ENCODE results near the gene DDX1. TPM values are rescaled to one million over a fixed set of nuclear protein-coding genes. Genes with fewer than 3 reads are reported as not detected.

DDX1 gene
- polyA plus RNA-seq, 3 donors, result 14.1 to 35.4 (median 30.1) TPM

GRCh38 chr2:15670981-15671380 is 79.3 kb downstream of the DDX1 start:
- no peak overlapping the region for H3K4me2 ChIP-seq (replicated peaks; ENCODE audit: extremely low read depth, low read length, poor library complexity, severe bottlenecking)
- no peaks in the 10 kb centered on the region for H3K4me1 Mint-ChIP-seq
- H3K9ac ChIP-seq (ENCODE audit: insufficient read depth, low read length, poor library complexity, severe bottlenecking), result no peak overlapping the region
- no peak overlapping the region for H3K4me3 ChIP-seq (replicated peaks in 1 of 3; ENCODE audit: low read depth in 2 of 3, low read length in 3 of 3)
- no peak overlapping the region for H3K27ac ChIP-seq (ENCODE audit: low read depth in 1 of 2, low read length in 2 of 2)
- H3K27me3 Mint-ChIP-seq (ENCODE audit: low read depth in 3 of 3), result peaks cover 0 to 7% (median 2%) of the 10 kb centered on the region in 3 donors
- WGBS (ENCODE audit: insufficient coverage), result 80% methylated on average over 1 of the region's 2 CpGs
- H2AFZ ChIP-seq (ENCODE audit: insufficient read depth, low read depth, low read length, poor library complexity, severe bottlenecking), result no peak overlapping the region
- H3K79me2 ChIP-seq (ENCODE audit: insufficient read depth, low read length), result no peaks in the 10 kb centered on the region
- no peak overlapping the region for H3K27ac Mint-ChIP-seq
- DNase-seq, result no peak
- peaks cover 0 to 2% (median 0%) of the 10 kb centered on the region in 7 donors for H3K9me3 Mint-ChIP-seq
- H3K36me3 ChIP-seq (replicated peaks in 1 of 2; ENCODE audit: control insufficient read depth in 1 of 2, insufficient read depth in 2 of 2, low read length in 2 of 2), result no peaks in the 10 kb centered on the region
- no peak overlapping the region for H3K4me3 Mint-ChIP-seq
- H3K4me1 ChIP-seq (ENCODE audit: control insufficient read depth in 1 of 2, insufficient read depth in 2 of 2, low read length in 2 of 2), result no peaks in the 10 kb centered on the region
- no peaks in the 10 kb centered on the region for H3K36me3 Mint-ChIP-seq
- intact Hi-C loops (cut with micrococcal nuclease), result no loop called here
- no peaks in the 10 kb centered on the region for H3K9me3 ChIP-seq (replicated peaks in 1 of 2; ENCODE audit: control insufficient read depth in 1 of 2, insufficient read depth in 1 of 2, low read length in 2 of 2)
- H4K20me1 ChIP-seq (ENCODE audit: insufficient read depth, low read length), result no peaks in the 10 kb centered on the region
- TF ChIP-seq CTCF (IDR thresholded peaks at IDR 0.05), result no peak
- H3K27me3 ChIP-seq (ENCODE audit: control insufficient read depth in 2 of 2, insufficient read depth in 2 of 2, low read length in 2 of 2), result no peaks in the 10 kb centered on the region

- Mint-ChIP-seq H3K27ac (no peak overlapping the region), H3K4me3 (no peak overlapping the region), H3K36me3 (no peaks in the 10 kb centered on the region), H3K9me3 (peaks cover 0 to 2% (median 0%) of the 10 kb centered on the region in 7 donors), H3K27me3 (ENCODE audit: low read depth in 3 of 3) (peaks cover 0 to 5% (median 2%) of the 10 kb centered on the region in 3 donors), H3K4me1 (no peaks in the 10 kb centered on the region)
- H3K4me2 ChIP-seq (replicated peaks; ENCODE audit: extremely low read depth, low read length, poor library complexity, severe bottlenecking), result no peak overlapping the region
- H3K27me3 ChIP-seq (ENCODE audit: control insufficient read depth in 2 of 2, insufficient read depth in 2 of 2, low read length in 2 of 2), result no peaks in the 10 kb centered on the region
- no peaks in the 10 kb centered on the region for H3K36me3 ChIP-seq (replicated peaks in 1 of 2; ENCODE audit: control insufficient read depth in 1 of 2, insufficient read depth in 2 of 2, low read length in 2 of 2)
- H3K79me2 ChIP-seq (ENCODE audit: insufficient read depth, low read length), result no peaks in the 10 kb centered on the region
- no peak overlapping the region for H3K4me3 ChIP-seq (replicated peaks in 1 of 3; ENCODE audit: low read depth in 2 of 3, low read length in 3 of 3)
- no peaks in the 10 kb centered on the region for H3K4me1 ChIP-seq (ENCODE audit: control insufficient read depth in 1 of 2, insufficient read depth in 2 of 2, low read length in 2 of 2)
- DNase-seq, result no peak
- H3K9me3 ChIP-seq (replicated peaks in 1 of 2; ENCODE audit: control insufficient read depth in 1 of 2, insufficient read depth in 1 of 2, low read length in 2 of 2), result no peaks in the 10 kb centered on the region
- no peaks in the 10 kb centered on the region for H4K20me1 ChIP-seq (ENCODE audit: insufficient read depth, low read length)
- H3K27ac ChIP-seq (ENCODE audit: low read depth in 1 of 2, low read length in 2 of 2), result no peak overlapping the region
- TF ChIP-seq CTCF (IDR thresholded peaks at IDR 0.05), result no peak
- no peak overlapping the region for H2AFZ ChIP-seq (ENCODE audit: insufficient read depth, low read depth, low read length, poor library complexity, severe bottlenecking)
- intact Hi-C loops (cut with micrococcal nuclease), result no loop called here
- no peak overlapping the region for H3K9ac ChIP-seq (ENCODE audit: insufficient read depth, low read length, poor library complexity, severe bottlenecking)
Measured at GRCh38 chr2:15671409-15671808, 79.7 kb downstream of the DDX1 start.
